BJ (cell line): Measurements from ENCODE around the gene TGM4. TPM values are rescaled to one million over a fixed set of nuclear protein-coding genes. Genes with fewer than 3 reads are reported as not detected.

Experiments used
- CTCF ChIA-PET: fragments of 350-600 bp; formaldehyde crosslinking; extraction: SDS; loops from one replicate; lab custom pipeline; 2021; ENCODE audit warnings: antibody characterized with exemption, inconsistent platforms; lab: Yijun Ruan, JAX
- POLR2A ChIA-PET: fragments of 300-600 bp; sonication (Branson Sonifier 250); formaldehyde crosslinking; extraction: SDS; loops from one replicate; lab custom pipeline; 2021; ENCODE audit warnings: antibody characterized with exemption; lab: Charles Lee
- DNase-seq: peaks from one replicate; pipeline ENCODE4 v3.0.0-alpha.2; 2011; ENCODE audit warnings: low read depth
- H3K27me3 ChIP-seq: 2 replicates; pipeline ENCODE4 v1.6.0; 2011; ENCODE audit warnings: low read length; ENCODE audit not compliant: control insufficient read depth, insufficient read depth
- H3K36me3 ChIP-seq: 2 replicates; pipeline ENCODE4 v1.5.1; 2011; ENCODE audit warnings: low read length; ENCODE audit not compliant: control insufficient read depth, insufficient read depth
- H3K4me3 ChIP-seq: 2 replicates; pipeline ENCODE4 v1.5.1; 2011; ENCODE audit warnings: low read depth, mild to moderate bottlenecking, control low read depth, low read length
- CTCF ChIP-seq: IDR thresholded peaks from 2 replicates; pipeline ENCODE4 v1.5.1; 2011; ENCODE audit warnings: low read depth, mild to moderate bottlenecking, control low read depth, inconsistent platforms, low read length, moderate library complexity; ENCODE audit not compliant: insufficient read depth
- polyA plus RNA-seq: library from polyadenylated mRNA; depleted of rRNA; stranded (reverse); fragments of >200 nt; gene quantifications from 2 replicates; pipeline ENCODE4 v1.2.3, GENCODE V29; 2011

TGM4 gene
- polyA plus RNA-seq, 1 experiment, result not detected

DNA sequence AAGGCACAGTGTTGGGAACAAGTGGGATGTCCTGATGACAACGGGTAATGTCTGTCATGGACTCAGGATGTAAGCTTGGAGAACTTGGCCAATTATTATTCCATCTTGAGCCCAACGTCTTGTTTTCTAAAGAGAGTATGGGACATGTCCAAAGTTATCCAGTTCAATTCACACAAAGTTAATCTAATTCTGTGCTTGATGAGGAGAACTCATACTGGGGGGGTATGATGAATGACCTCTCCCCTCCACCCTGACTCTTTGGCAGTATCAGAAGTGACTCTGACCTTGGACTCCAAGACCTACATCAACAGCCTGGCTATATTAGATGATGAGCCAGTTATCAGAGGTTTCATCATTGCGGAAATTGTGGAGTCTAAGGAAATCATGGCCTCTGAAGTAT is 36.3 kb downstream of the TGM4 start:
- no peak for DNase-seq
- ChIA-PET POLR2A (no interaction called here), CTCF (no interaction called here)
- H3K36me3 ChIP-seq, result no peaks in the 10 kb centered on the region
- H3K4me3 ChIP-seq, result no peak overlapping the region
- TF ChIP-seq CTCF, result no peak
- H3K27me3 ChIP-seq, result peaks cover 4% of the 10 kb centered on the region; the same call in 1 of the 2 replicates

- ChIA-PET POLR2A (interaction anchor here (0.5 kb wide), 1 partner anchor 51 kb away, joined by 16 read pairs; no protein-coding TSS in a partner anchor), CTCF (interaction anchor here (0.7 to 4.9 kb wide), 27 partner anchors 8 to 575 kb away, joined by 3 to 27 read pairs (median 4); partner anchors contain the start of genes TCAIM and ZNF502)
- TF ChIP-seq CTCF, result peak; percentile 86
- Histone ChIP-seq H3K4me3 (no peak overlapping the region), H3K36me3 (no peaks in the 10 kb centered on the region; the same call in 1 of the 2 replicates), H3K27me3 (peaks cover 2% of the 10 kb centered on the region; the same call in 1 of the 2 replicates)
- DNase-seq, result no peak
Observed at GRCh38 chr3:44913868-44914468, 39.6 kb downstream of the TGM4 start.

GRCh38 chr3:44914936-44915335 is 40.5 kb downstream of the TGM4 start:
- TF ChIP-seq CTCF, result peak; percentile 37
- no peaks in the 10 kb centered on the region; the same call in 1 of the 2 replicates for H3K36me3 ChIP-seq
- ChIA-PET POLR2A (no interaction called here), CTCF (interaction anchor here (0.7 to 4.9 kb wide), 21 partner anchors 9 to 385 kb away, joined by 3 to 27 read pairs (median 4); partner anchors contain the start of gene ZNF502)
- H3K4me3 ChIP-seq, result no peak overlapping the region
- no peaks in the 10 kb centered on the region for H3K27me3 ChIP-seq
- DNase-seq, result no peak

- POLR2A ChIA-PET, result no interaction called here
- H3K27me3 ChIP-seq, result no peaks in the 10 kb centered on the region
- TF ChIP-seq CTCF, result no peak
- no peak overlapping the region for H3K4me3 ChIP-seq
- DNase-seq, result no peak
- H3K36me3 ChIP-seq, result no peaks in the 10 kb centered on the region; the same call in 1 of the 2 replicates
- CTCF ChIA-PET, result interaction anchor here (0.6 to 4.9 kb wide), 5 partner anchors 8 to 121 kb away, joined by 3 to 27 read pairs (median 10); no protein-coding TSS in a partner anchor
Observed at GRCh38 chr3:44915702-44916438, 41.5 kb downstream of the TGM4 start.

- CTCF ChIA-PET, result no interaction called here
- Histone ChIP-seq H3K27me3 (no peaks in the 10 kb centered on the region), H3K4me3 (no peak overlapping the region), H3K36me3 (peaks cover 2% of the 10 kb centered on the region)
- no peak for TF ChIP-seq CTCF
- no peak for DNase-seq
- POLR2A ChIA-PET, result no interaction called here
Observed at GRCh38 chr3:44918087-44918486, 43.7 kb downstream of the TGM4 start.
